Thoracic aorta endothelial cell (primary cell): ENCODE measurements around the gene MBD3. TPM values are rescaled to one million over a fixed set of nuclear protein-coding genes. Genes with fewer than 3 reads are reported as not detected.

Experiments
- small RNA-seq: library from RNA; depleted of rRNA; stranded (forward); fragments of <200 nt; gene quantifications from one replicate; pipeline ENCODE3, GENCODE V24; 2012
- total RNA-seq: library from RNA; depleted of rRNA; stranded (reverse); fragments of >200 nt; gene quantifications from 2 replicates; pipeline ENCODE4 v1.2.3, GENCODE V29; 2012

Gene MBD3, protein sequence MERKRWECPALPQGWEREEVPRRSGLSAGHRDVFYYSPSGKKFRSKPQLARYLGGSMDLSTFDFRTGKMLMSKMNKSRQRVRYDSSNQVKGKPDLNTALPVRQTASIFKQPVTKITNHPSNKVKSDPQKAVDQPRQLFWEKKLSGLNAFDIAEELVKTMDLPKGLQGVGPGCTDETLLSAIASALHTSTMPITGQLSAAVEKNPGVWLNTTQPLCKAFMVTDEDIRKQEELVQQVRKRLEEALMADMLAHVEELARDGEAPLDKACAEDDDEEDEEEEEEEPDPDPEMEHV
- total RNA-seq: 78.7 and 86.2 TPM in 2 replicates

DNA sequence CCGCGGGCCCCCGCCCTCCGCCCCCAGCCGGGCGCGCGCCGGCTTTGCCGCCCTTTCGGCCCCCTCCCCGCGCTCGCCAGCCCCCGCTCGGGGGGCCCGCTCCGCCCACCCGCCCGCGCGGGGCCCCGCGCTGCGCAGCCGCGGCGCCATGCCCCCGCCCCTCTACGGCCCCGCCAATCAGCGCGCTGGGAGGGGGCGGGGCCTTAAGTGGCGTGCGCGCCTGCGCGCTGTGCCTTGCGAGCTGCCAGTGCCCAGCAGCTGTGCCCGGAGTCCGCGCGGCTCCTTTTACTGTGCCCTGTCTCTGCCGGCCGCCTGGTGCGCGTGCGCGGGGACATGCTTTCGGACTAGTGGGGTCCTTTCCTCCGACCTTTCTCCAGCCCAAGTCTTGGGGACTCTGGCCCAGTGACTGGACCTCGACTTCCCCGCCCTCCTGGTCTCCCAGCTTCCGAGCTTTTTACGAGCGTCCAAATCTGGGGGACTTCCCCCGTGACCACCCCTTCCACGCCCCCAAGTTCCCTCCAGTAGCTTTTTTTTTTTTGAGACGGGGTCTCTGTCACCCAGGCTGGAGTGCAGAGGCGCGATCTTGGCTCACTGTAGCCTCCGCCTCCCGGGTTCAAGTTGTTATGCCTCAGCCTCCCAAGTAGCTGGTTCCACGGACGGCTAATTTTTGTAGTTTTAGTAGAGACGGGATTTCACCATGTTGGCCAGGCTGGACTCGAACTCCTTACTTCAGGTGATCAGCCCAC is at the start of gene MBD3:
Gene MBD3 (minus strand): TSS at position 111 of the 746 bp plus-strand sequence. CDS start 234 bp downstream, outside the sequence.

DNA sequence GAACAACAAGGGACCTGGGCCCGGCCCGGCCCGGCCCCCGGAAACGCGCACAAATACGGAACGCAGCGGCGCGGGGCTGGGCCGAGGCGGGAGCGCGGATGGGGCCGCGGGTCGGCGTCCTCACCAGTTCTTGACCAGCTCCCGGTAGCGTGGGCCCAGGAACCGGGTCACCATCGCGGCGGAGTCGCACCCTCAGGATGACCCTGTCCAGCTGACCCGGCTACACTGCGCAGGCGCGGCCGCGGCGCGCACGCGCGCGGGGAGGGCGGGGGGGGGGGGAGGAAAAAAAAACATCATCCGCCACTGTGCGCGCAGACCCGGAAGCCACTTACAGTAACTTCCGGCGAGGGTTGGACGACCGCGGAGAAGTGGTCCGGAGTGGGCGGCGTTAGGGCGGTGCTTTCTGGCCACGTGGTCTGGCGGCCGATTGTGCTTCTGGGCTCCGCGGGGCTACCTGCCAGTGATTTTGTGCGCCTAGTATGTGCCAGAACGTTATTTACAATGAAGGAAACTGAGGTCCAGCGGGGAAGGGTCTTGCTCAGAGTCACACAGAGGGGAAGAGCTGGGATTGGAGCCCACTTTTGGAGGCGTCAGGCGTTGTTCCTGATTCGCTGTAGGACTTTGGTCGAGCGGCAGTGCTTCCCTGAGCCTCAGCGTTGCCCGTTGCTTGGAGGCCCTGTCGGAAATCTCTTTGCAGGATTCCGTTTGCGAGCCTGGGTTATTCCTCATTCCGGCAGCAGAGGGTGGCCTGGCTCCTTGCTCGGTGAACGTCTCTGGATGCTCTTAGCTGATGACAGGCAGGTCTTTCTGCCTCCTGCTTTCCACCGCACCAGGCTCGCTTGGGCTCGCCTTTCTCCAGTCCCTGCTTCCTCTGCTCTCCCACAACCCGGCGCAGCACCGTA is 12.8 kb upstream of the MBD3 start, which contains the start of gene UQCR11:
Gene UQCR11 (minus strand): TSS at position 227 of the 902 bp plus-strand sequence. CDS start 53 bp downstream, at position 174.

DNA sequence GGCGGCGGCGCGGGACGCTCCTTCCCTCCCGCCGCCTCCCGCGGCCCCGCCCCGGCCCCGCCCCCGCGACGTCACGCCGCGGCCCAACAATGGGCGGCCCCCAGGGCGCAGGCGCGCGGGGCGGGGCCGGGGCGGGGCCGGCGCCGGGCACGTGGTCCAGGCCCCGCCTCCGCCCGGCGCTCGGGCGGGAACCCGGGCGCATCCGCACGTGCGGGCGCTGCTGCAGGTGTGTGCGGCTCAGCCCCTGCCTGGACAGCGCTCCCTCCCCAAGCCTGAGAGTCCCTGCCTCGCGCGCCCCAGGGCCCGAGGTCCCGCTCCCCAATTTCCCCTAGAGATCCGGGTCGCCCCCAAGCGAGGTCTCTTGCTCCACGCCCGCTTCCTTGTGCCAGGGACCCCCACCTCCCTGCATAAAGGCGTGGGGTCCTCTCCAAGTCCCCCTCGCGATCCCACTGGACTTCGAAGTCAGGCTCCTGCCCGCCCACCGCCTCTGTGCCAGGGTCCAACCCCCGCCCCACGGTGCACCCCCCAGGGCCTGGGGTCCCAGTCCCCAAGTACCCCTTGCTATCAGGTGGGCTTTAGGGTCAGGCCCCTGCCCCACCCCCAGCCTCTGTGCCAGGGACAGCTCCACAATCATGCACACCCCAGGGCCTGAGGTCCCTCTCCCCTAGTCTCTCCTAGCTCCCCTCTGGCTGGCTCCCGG is 24.2 kb downstream of the MBD3 start, which contains the start of gene MEX3D:
Gene MEX3D (minus strand): TSS at position 6 of the 700 bp plus-strand sequence. CDS start 267 bp downstream, outside the sequence.

Small RNA genes within 50 kb of the gene (small RNA-seq; reads per million reads assigned to genes)
- gene AC005943.2: not detected
- not detected for gene RN7SL477P
- not detected for gene RNU6-1223P

Other genes with a start within 250 kb of the MBD3 start
- 48.8 and 60.9 TPM in 2 replicates for gene NDUFS7, start 209.0 kb downstream of the MBD3 start, total RNA-seq
- 15.6 and 15.7 TPM in 2 replicates for gene GAMT, start 191.3 kb downstream of the MBD3 start, total RNA-seq
- gene DAZAP1, start 185.3 kb downstream of the MBD3 start, total RNA-seq: 66.4 and 95.1 TPM in 2 replicates
- gene RPS15, start 154.5 kb downstream of the MBD3 start, total RNA-seq: 638 and 737 TPM in 2 replicates
- gene APC2, start 142.7 kb downstream of the MBD3 start, total RNA-seq: 0.07 and 0.13 TPM in 2 replicates
- gene C19orf25, start 113.7 kb downstream of the MBD3 start, total RNA-seq: 14.0 and 17.9 TPM in 2 replicates
- 1.1 and 1.3 TPM in 2 replicates for gene PCSK4, start 102.5 kb downstream of the MBD3 start, total RNA-seq
- 0.57 and 1.1 TPM in 2 replicates for gene REEP6, start 101.7 kb downstream of the MBD3 start, total RNA-seq
- 0.22 and 0.53 TPM in 2 replicates for gene ADAMTSL5, start 79.8 kb downstream of the MBD3 start, total RNA-seq
- gene PLK5, start 68.8 kb downstream of the MBD3 start, total RNA-seq: not detected in 2 replicates
- gene MEX3D, start 24.5 kb downstream of the MBD3 start, total RNA-seq: 57.1 and 62.6 TPM in 2 replicates
- 32.0 and 34.7 TPM in 2 replicates for gene UQCR11, start 12.6 kb upstream of the MBD3 start, total RNA-seq
- 94.9 and 154 TPM in 2 replicates for gene TCF3, start 59.8 kb upstream of the MBD3 start, total RNA-seq
- gene ONECUT3, start 160.6 kb upstream of the MBD3 start, total RNA-seq: not detected in 2 replicates
- 1.2 and 2.2 TPM in 2 replicates for gene ATP8B3, start 219.4 kb upstream of the MBD3 start, total RNA-seq